ENCODE results near the gene MSMO1. TPM values are rescaled to one million over a fixed set of nuclear protein-coding genes. Genes with fewer than 3 reads are reported as not detected.
A peak's percentile ranks its signal among the peaks of the same experiment; 100 is the strongest.

The MSMO1 gene
- total RNA-seq, 2 donors from 2014 or later = 106 to 109 TPM

- Mint-ChIP-seq H3K27me3 (ENCODE audit: insufficient read depth) (no peaks in the 10 kb centered on the region), H3K4me3 (no peak overlapping the region), H3K27ac (no peak overlapping the region), H3K4me1 (peaks cover 25% of the 10 kb centered on the region), H3K9me3 (no peaks in the 10 kb centered on the region), H3K36me3 (ENCODE audit: low read depth) (peaks cover 26% of the 10 kb centered on the region)
- Histone ChIP-seq H3K27me3 (ENCODE audit: control insufficient read depth, insufficient read depth, low read length, poor library complexity, severe bottlenecking) (no peaks in the 10 kb centered on the region), H3K9ac (ENCODE audit: extremely low read depth, low read length, poor library complexity, severe bottlenecking) (peak overlapping the region; percentile 83), H3K4me1 (ENCODE audit: control insufficient read depth, insufficient read depth, low read length) (peaks cover 7% of the 10 kb centered on the region), H3K36me3 (ENCODE audit: control insufficient read depth, insufficient read depth, low read length) (peaks cover 33% of the 10 kb centered on the region), H3K27ac (ENCODE audit: low read depth, low read length) (no peak overlapping the region), H3K9me3 (ENCODE audit: control insufficient read depth, low read length) (no peaks in the 10 kb centered on the region), H3K4me3 (ENCODE audit: low read length) (peak overlapping the region; percentile 95)
- WGBS, 2 experiments (ENCODE audit: insufficient coverage in 1 of 2, insufficient read length in 1 of 2) = 5% methylated on average over 2 to 4 of the region's 4 CpGs
- no peak for TF ChIP-seq CTCF (conservative IDR thresholded peaks at IDR 0.05)
- no peak for DNase-seq
Observed at GRCh38 chr4:165328708-165329107, 1.2 kb downstream of the MSMO1 start.

- Histone ChIP-seq H3K27me3 (ENCODE audit: control insufficient read depth, insufficient read depth, low read length, poor library complexity, severe bottlenecking) (no peaks in the 10 kb centered on the region), H3K4me3 (ENCODE audit: low read length) (peak overlapping the region; percentile 95), H3K36me3 (ENCODE audit: control insufficient read depth, insufficient read depth, low read length) (peaks cover 46% of the 10 kb centered on the region), H3K27ac (ENCODE audit: low read depth, low read length) (no peak overlapping the region), H3K9me3 (ENCODE audit: control insufficient read depth, low read length) (no peaks in the 10 kb centered on the region), H3K9ac (ENCODE audit: extremely low read depth, low read length, poor library complexity, severe bottlenecking) (no peak overlapping the region), H3K4me1 (ENCODE audit: control insufficient read depth, insufficient read depth, low read length) (peaks cover 7% of the 10 kb centered on the region)
- peaks cover 33% of the 10 kb centered on the region for H3K36me3 Mint-ChIP-seq (ENCODE audit: low read depth)
- H3K4me1 Mint-ChIP-seq = peaks cover 31% of the 10 kb centered on the region
- WGBS, 2 experiments (ENCODE audit: insufficient coverage in 1 of 2, insufficient read length in 1 of 2) = 70 to 98% methylated on average over 1 to 2 of the region's 2 CpGs
- TF ChIP-seq CTCF (conservative IDR thresholded peaks at IDR 0.05) = no peak
- H3K27ac Mint-ChIP-seq = no peak overlapping the region
- H3K9me3 Mint-ChIP-seq = no peaks in the 10 kb centered on the region
- no peaks in the 10 kb centered on the region for H3K27me3 Mint-ChIP-seq (ENCODE audit: insufficient read depth)
- H3K4me3 Mint-ChIP-seq = no peak overlapping the region
- no peak for DNase-seq
Observed at GRCh38 chr4:165330071-165330470, 2.6 kb downstream of the MSMO1 start.

GRCh38 chr4:165330666-165331065, 3.2 kb downstream of the MSMO1 start:
- peaks cover 36% of the 10 kb centered on the region for H3K4me1 Mint-ChIP-seq
- H3K27ac ChIP-seq (ENCODE audit: low read depth, low read length) = no peak overlapping the region

More at GRCh38 chr4:165330666-165331065, 3.2 kb downstream of the MSMO1 start:
- no peaks in the 10 kb centered on the region for H3K27me3 ChIP-seq (ENCODE audit: control insufficient read depth, insufficient read depth, low read length, poor library complexity, severe bottlenecking)
- H3K4me3 Mint-ChIP-seq = no peak overlapping the region
- H3K36me3 Mint-ChIP-seq (ENCODE audit: low read depth) = peaks cover 31% of the 10 kb centered on the region
- H3K36me3 ChIP-seq (ENCODE audit: control insufficient read depth, insufficient read depth, low read length) = peaks cover 49% of the 10 kb centered on the region
- H3K9me3 Mint-ChIP-seq = no peaks in the 10 kb centered on the region
- peak overlapping the region; percentile 95 for H3K4me3 ChIP-seq (ENCODE audit: low read length)
- no peak overlapping the region for H3K9ac ChIP-seq (ENCODE audit: extremely low read depth, low read length, poor library complexity, severe bottlenecking)
- peaks cover 9% of the 10 kb centered on the region for H3K4me1 ChIP-seq (ENCODE audit: control insufficient read depth, insufficient read depth, low read length)
- H3K27me3 Mint-ChIP-seq (ENCODE audit: insufficient read depth) = no peaks in the 10 kb centered on the region
- peak; percentile 49 for DNase-seq
- H3K9me3 ChIP-seq (ENCODE audit: control insufficient read depth, low read length) = no peaks in the 10 kb centered on the region
- WGBS, 2 experiments (ENCODE audit: insufficient coverage in 1 of 2, insufficient read length in 1 of 2) = 83 to 89% methylated on average over 2 to 4 of the region's 5 CpGs
- TF ChIP-seq CTCF (conservative IDR thresholded peaks at IDR 0.05) = no peak
- no peak overlapping the region for H3K27ac Mint-ChIP-seq
